Calu3 (cell line): ENCODE measurements around the gene JAG2. TPM values are rescaled to one million over a fixed set of nuclear protein-coding genes. Genes with fewer than 3 reads are reported as not detected.

ENCODE experiments used
- BruUV-seq: library from RNA; stranded (reverse); fragments of 400-500 nt; replicated peaks from 2 replicates; lab custom pipeline; 2021; lab: Mats Ljungman, UMichigan
- CTCF ChIA-PET: fragments of 300-600 bp; sonication (Branson Sonifier 250); formaldehyde crosslinking; loops from one replicate; lab custom pipeline; 2022; ENCODE audit warnings: antibody characterized with exemption; lab: Charles Lee
- DNase-seq: peaks from one replicate; pipeline ENCODE4 v3.0.0; 2022
- H3K27ac Mint-ChIP-seq: one replicate; pipeline ENCODE4 v1.8.0; 2022; ENCODE audit warnings: mixed read lengths; ENCODE audit not compliant: unreplicated experiment
- H3K27me3 Mint-ChIP-seq: one replicate; pipeline ENCODE4 v1.8.0; 2022; ENCODE audit warnings: mixed read lengths; ENCODE audit not compliant: unreplicated experiment
- H3K36me3 Mint-ChIP-seq: one replicate; pipeline ENCODE4 v1.8.0; 2022; ENCODE audit warnings: mild to moderate bottlenecking, moderate library complexity, mixed read lengths; ENCODE audit not compliant: insufficient read depth, unreplicated experiment
- H3K4me1 Mint-ChIP-seq: one replicate; pipeline ENCODE4 v1.8.0; 2022; ENCODE audit warnings: mild to moderate bottlenecking, low read depth, mixed read lengths; ENCODE audit not compliant: unreplicated experiment
- H3K4me3 Mint-ChIP-seq: one replicate; pipeline ENCODE4 v1.8.0; 2022; ENCODE audit warnings: mild to moderate bottlenecking, low read depth, moderate library complexity, mixed read lengths; ENCODE audit not compliant: unreplicated experiment
- H3K9me3 Mint-ChIP-seq: one replicate; pipeline ENCODE4 v1.8.0; 2022; ENCODE audit warnings: low read depth, mixed read lengths; ENCODE audit not compliant: unreplicated experiment
- CTCF ChIP-seq: fragments of 200-600 bp; IDR thresholded peaks from one replicate; pipeline ENCODE4 v1.8.0; 2022; ENCODE audit warnings: antibody characterized with exemption; ENCODE audit not compliant: unreplicated experiment
- intact Hi-C: fragments of 100-400 bp; cut with micrococcal nuclease; formaldehyde crosslinking; loops from one replicate; pipeline ENCODE4 v1.10.0; 2022; ENCODE audit not compliant: unreplicated experiment
- total RNA-seq: library from RNA; stranded (reverse); gene quantifications from 2 replicates; pipeline ENCODE4 v1.2.3, GENCODE V29; 2022

JAG2 gene
- total RNA-seq, 1 experiment from 2014 or later: 13.8 TPM

GRCh38 chr14:105168093-105168420, 519 bp downstream of the JAG2 start:
- peaks cover 11% of the 10 kb centered on the region for H3K27me3 Mint-ChIP-seq
- H3K36me3 Mint-ChIP-seq: peaks cover 18% of the 10 kb centered on the region
- peaks cover 10% of the 10 kb centered on the region for H3K4me1 Mint-ChIP-seq
- no peak for DNase-seq
- no peaks in the 10 kb centered on the region for H3K9me3 Mint-ChIP-seq
- peak overlapping the region; percentile 55 for H3K4me3 Mint-ChIP-seq
- CTCF ChIA-PET: interaction anchor here (1.0 kb wide), 1 partner anchor 76 kb away, joined by 3 read pairs; no protein-coding TSS in a partner anchor
- no TSS peak for BruUV-seq
- no peak overlapping the region for H3K27ac Mint-ChIP-seq
- no peak for TF ChIP-seq CTCF
- intact Hi-C loops: loop anchor here (5.0 kb wide), 1 partner anchor 76 kb away; no protein-coding TSS in a partner anchor

GRCh38 chr14:105167303-105168092, 1.1 kb downstream of the JAG2 start:
- Mint-ChIP-seq H3K36me3 (peaks cover 18% of the 10 kb centered on the region), H3K4me3 (peak overlapping the region; percentile 55)

GRCh38 chr14:105166571-105167302, 1.8 kb downstream of the JAG2 start:
- Mint-ChIP-seq H3K36me3 (peaks cover 18% of the 10 kb centered on the region), H3K4me3 (peak overlapping the region; percentile 55), H3K9me3 (no peaks in the 10 kb centered on the region), H3K27me3 (peaks cover 11% of the 10 kb centered on the region), H3K4me1 (peaks cover 10% of the 10 kb centered on the region), H3K27ac (no peak overlapping the region)
- intact Hi-C loops: loop anchor here (5.0 kb wide), 1 partner anchor 74 kb away; no protein-coding TSS in a partner anchor
- CTCF ChIA-PET: no interaction called here
- no peak for TF ChIP-seq CTCF
- no TSS peak for BruUV-seq
- DNase-seq: no peak

More at GRCh38 chr14:105167303-105168092, 1.1 kb downstream of the JAG2 start:
- intact Hi-C loops: loop anchor here (5.0 kb wide), 1 partner anchor 75 kb away; no protein-coding TSS in a partner anchor
- Mint-ChIP-seq H3K9me3 (no peaks in the 10 kb centered on the region), H3K4me1 (peaks cover 10% of the 10 kb centered on the region), H3K27me3 (peaks cover 11% of the 10 kb centered on the region), H3K27ac (no peak overlapping the region)
- CTCF ChIA-PET: interaction anchor here (1.0 kb wide), 1 partner anchor 75 kb away, joined by 3 read pairs; no protein-coding TSS in a partner anchor
- no TSS peak for BruUV-seq
- DNase-seq: peak; percentile 27
- TF ChIP-seq CTCF: no peak

- no peak overlapping the region for H3K27ac Mint-ChIP-seq
- CTCF ChIA-PET: interaction anchor here (1.5 kb wide), 1 partner anchor 75 kb away, joined by 5 read pairs; no protein-coding TSS in a partner anchor
- no TSS peak for BruUV-seq
- DNase-seq: no peak
- peak overlapping the region; percentile 55 for H3K4me3 Mint-ChIP-seq
- no peaks in the 10 kb centered on the region for H3K9me3 Mint-ChIP-seq
- H3K27me3 Mint-ChIP-seq: peaks cover 11% of the 10 kb centered on the region
- no peak for TF ChIP-seq CTCF
- H3K36me3 Mint-ChIP-seq: peaks cover 18% of the 10 kb centered on the region
- intact Hi-C loops: loop anchor here (5.0 kb wide), 1 partner anchor 74 kb away; no protein-coding TSS in a partner anchor
- peaks cover 10% of the 10 kb centered on the region for H3K4me1 Mint-ChIP-seq
These were observed 2.7 kb downstream of the JAG2 start for GRCh38 chr14:105165761-105166485.
